Suppressor macrophage (primary cell): ENCODE measurements around the gene PLA2G7.
"Not testable (repeated sequence)": the region's sequence is repeated elsewhere in the genome, so short reads cannot be mapped to it uniquely, and the experiment has no call there.

ENCODE experiments used
- DNase-seq, 4 experiments: peaks; one replicate each; pipeline ENCODE4 v3.0.0-alpha.2; 2020 to 2022
- total RNA-seq, 17 experiments: gene quantifications; one replicate each; lab custom pipeline; 2026; ENCODE audit warnings: mixed read lengths in 6 of 17, inconsistent platforms in 3 of 17; lab: John Stamatoyannopoulos, UW

PLA2G7 gene
- 182 to 1,221 (median 513) reads per million in 17 experiments for total RNA-seq

DNA sequence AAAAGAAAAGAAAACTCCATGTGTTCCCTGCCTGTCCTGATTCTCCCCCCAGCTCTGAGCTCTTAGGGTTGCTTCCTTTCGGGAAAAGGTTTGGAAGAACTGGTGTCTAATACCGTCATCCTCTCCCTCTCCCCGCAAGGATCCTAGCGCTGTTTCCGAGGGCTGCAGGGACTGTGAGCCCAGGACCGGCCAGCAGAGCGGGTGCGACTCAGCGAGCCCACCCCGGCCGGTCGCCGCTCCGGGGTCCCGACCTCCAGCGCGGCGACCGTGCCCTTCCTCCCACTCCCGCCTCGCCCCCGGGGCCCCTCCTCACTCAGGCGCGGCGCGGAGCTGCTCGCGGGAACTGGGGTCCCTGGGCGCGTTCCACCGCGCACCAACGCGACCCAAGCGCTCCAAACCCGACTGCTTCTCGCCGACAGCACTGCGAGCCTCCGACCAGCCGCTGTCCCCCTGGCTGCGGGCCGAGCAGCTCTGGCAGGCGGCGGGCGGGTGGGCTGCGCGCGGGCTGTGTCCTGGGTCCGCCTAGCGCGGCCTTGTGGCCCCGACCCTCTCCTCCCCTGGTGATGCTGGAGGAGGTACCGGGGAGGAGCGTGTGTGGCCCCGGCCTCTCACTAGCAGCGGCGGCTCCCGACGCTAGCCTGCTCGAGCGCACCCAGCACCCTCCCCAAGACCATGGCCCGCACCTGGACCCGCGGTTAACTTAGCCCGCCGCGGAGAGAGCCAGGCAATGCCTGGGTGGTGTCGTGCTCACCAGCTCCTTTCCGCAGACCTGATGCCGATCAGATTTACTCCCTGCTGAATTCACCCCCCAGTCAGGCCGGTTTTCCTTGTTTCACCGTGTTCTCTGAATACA is at the start of gene PLA2G7:
Gene PLA2G7, minus strand, starts transcription at position 509 of the 853 bp plus-strand sequence. CDS start 12,484 bp downstream, outside the sequence.
- DNase-seq: peak; percentile 78 to 92 (median 90)

GRCh38 chr6:46784535-46784934 is 49.4 kb upstream of the PLA2G7 start:
- peak in 1 of 4 experiments; percentile 37 for DNase-seq

- DNase-seq: peak; percentile 85 to 95 (median 90)
Observed at GRCh38 chr6:46781478-46782378, 46.6 kb upstream of the PLA2G7 start.

- DNase-seq: no peak
Observed at GRCh38 chr6:46777476-46778346, 42.5 kb upstream of the PLA2G7 start.

DNA sequence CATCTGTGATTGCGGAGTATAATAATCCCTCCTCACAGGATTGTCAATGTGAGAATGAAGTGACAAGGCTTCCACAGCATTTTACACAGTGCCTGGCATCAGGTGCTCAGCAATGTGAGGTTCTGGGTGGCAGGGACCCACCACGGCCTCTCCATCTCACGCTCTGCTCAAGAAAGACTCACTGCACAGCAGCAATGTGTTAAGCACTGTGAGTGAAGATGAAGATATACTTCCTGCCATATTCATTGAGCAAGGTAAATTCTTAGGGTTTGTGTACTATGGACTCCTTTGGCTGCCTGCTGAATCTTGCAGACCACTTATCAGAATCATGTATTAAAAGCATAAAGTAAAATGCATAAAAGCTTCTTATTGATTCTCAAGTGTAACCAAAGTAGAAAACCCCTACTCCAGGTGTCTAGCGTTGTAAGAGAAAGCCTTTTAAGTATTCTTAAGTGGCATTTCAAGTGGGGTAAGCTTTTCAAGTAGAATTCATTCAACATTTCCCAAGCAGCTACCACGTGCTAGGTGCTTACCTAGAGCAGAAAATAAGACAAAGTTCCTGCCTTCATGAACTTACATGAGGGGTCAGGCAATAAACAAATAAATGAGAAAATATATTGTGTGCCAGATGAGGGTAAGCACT is 41.0 kb upstream of the PLA2G7 start:
- no peak for DNase-seq

DNA sequence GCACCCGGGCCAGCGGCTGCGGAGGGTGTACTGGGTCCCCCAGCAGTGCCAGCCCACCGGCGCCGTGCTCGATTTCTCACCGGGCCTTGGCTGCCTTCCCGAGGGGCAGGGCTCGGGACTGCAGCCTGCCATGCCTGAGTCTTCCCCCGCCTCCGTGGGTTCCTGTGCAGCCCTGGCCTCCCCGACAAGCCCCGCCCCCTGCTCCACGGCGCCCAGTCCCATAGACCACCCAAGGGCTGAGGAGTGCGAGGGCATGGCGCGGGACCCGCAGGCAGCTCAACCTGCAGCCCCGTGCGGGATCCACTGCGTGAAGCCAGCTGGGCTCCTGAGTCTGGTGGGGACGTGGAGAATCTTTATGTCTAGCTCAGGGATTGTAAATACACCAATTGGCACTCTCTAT is 39.6 kb upstream of the PLA2G7 start:
- not testable (repeated sequence) for DNase-seq

DNA sequence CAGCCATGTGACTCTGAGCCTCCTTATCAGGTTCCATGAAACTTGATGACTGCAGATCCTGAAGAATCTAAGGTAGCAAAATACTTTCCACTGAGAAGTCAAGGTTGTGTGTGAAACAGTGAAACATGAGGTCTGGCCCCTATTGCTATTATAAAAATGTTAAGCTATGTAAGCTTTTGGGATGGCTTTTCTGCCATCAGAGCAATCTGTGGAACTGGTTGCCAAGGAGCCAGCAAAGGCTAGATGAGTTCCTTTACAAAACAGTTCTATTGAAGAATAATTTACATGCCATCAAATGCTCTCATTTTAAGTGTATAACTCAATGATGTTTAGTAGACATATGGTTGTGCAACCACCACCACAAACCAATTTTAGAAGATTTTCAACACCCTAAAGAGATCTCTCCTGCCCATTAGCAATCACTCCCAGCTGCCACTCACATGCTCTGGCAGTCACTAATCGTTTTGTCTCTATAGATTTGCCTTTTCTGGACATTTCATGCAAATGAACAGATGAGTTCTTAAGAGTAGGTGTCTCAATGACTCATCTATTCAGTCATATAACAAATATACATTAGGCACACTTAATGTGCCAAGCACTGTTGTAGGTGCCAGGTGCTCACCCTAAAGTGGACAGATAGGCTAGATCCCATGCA is 38.2 kb upstream of the PLA2G7 start:
- DNase-seq: peak; percentile 70 to 89 (median 78)

DNA sequence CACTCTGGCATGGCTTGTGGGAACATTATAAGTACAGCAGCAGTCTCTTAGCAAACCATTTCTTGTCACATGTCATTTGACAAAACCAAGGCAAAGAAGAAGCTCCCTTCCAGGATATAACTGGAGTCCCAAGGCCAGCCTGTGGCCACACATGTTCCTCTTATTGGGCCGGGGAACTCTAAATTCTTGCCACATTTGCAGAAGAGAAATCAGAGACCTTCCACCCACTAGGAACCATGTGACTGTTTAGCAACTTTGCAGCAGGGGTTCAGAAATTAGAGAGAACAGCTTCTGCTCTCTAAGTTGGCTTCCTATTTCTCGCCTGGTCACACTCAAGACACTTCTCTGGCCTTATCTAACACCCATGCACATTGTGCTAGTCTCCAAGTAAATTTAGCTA is 37.6 kb upstream of the PLA2G7 start:
- peak; percentile 93 to 99 (median 96) for DNase-seq

DNA sequence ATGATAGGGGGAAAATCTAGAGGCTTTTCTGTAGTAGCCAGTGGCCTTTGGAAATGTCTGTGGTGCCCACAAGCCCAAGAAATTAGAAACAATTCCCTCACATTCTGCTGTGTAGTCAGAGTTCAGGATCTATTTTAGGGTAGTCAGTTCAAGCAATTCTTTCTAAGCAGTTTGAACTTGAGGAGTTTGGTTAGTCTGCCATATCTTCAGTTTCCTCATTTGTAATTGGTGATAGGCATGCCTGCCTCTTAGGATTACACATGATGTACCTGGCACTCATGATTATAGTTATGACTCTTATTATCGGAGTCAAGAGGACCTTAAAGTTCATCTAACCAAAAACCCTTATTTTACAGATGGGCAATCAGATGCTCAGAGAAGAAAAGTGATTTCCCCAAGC is 36.8 kb upstream of the PLA2G7 start:
- DNase-seq: peak; percentile 55 to 84 (median 72)

- no peak for DNase-seq
Observed at GRCh38 chr6:46764961-46765360, 29.8 kb upstream of the PLA2G7 start.

DNA sequence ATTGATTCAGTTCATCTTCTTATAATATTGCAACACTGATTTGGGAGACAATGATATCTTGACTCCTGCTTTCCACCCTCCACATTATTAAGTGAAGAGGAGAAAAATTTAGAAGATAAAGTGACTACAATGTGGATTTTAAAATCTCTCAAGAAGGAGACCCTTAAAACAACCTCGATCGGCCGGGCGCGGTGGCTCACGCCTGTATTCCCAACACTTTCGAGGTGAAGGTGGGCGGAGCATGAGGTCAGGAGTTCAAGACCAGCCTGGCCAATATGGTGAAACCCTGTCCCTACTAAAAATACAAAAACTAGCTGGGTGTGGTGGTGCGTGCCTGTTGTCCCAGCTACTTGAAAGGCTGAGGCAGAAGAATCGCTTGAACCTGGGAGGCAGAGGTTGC is 29.1 kb upstream of the PLA2G7 start:
- DNase-seq: not testable (repeated sequence)

DNA sequence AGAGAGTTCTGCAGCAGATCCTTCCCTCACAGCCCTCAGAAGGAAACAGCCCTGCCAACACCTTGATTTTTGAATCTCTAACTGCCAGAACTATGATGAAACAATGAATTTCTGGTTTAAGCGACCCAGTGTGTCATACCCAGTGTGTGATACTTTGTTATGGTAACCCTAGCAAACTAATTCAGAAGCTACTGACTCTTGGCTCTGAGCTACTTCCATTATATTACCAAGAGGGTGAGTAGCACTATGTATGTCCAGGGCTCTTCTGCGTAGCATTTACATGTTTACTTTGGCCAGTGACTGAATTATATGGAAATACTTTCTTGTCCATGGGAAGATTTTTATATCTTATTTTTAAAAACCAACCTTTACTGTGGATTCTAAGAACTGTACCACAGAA is 28.3 kb upstream of the PLA2G7 start:
- DNase-seq: peak in 1 of 4 experiments; percentile 44

- peak; percentile 56 to 84 (median 66) for DNase-seq
Observed at GRCh38 chr6:46760925-46761324, 25.8 kb upstream of the PLA2G7 start.

GRCh38 chr6:46758960-46759753 is 24.0 kb upstream of the PLA2G7 start:
- DNase-seq: no peak

GRCh38 chr6:46757214-46757596 is 22.0 kb upstream of the PLA2G7 start:
- peak; percentile 79 to 94 (median 87) for DNase-seq

DNA sequence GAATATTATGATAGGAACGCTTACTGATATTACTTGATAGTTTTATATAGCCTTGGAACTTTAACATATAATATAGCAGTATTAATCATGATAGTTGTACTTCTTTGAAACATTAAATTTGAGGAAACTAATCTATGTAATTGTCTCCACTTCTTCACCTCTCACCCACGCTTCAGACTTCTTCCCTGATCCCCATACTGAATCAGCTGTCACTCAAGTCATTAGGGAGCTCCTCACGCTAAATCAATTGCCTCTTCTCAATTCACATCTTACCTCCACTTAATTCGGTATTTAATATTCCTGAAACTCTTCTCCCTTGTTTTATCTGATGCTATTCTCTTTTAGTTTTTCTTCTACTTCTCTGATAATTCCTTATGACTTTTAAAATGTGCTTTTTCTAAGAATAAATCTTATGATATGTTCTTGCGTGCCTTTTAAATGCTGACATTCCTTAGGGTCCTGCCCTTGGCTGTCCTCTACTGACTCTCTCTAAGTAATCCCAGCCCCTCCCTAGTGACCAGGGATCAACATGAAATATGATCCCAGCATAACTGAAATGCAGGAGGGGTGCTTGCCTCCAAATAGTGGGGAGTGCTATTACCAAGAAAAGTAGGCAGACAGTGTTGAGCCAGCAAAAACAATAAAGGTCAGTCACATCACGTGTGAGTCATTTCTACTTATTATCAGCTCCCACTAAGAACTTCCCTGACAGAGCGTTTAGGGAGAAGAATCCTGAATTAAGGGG is 21.5 kb upstream of the PLA2G7 start:
- DNase-seq: peak; percentile 67 to 90 (median 76)

DNA sequence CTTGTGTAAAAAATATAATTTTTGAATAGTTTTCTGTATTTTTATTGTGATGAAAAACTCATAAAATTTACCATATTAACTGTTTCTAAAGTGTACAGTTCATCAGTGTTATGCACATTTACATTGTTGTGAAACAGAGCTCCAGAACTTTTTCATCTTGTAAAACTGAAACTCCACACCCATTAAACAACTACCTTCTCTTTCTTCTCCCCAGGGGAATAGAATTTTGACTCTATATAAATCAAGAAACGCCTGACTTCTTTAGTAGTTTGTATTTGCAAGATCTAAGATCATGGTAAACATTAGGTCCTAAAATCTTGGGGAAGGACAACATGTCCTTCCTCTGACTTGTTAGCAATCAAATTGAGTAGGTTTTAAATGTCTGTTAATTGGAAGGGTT is 20.7 kb upstream of the PLA2G7 start:
- DNase-seq: no peak

- no peak for DNase-seq
Observed at GRCh38 chr6:46751658-46752057, 16.5 kb upstream of the PLA2G7 start.

DNA sequence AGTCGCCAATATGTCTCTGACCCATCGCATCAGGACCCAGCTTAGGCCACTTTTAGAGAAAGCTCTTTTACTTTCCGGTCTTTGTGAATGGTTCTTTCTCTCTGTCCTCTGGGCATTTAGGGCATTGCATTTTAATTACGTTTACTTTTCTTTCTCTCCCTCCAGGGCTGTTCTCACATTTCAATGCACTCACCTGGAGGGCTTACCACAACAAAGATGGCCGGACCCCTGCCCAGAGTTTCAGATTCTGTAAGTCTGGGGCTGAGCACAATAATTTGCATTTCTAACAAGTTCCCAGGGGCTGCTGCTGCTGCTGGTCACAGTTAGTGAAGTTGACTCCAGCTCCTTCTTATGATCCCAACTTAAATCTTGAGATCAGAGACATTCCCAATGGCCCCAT is 14.6 kb upstream of the PLA2G7 start:
- DNase-seq: no peak
